GM12873 (cell line): ENCODE measurements around the gene CDC7.

Experiments used
- CTCF ChIP-seq: IDR thresholded peaks from 2 replicates; pipeline ENCODE4 v1.5.1; 2012; ENCODE audit warnings: low read depth, mild to moderate bottlenecking, moderate library complexity, low read length, control low read depth; ENCODE audit not compliant: insufficient read depth; ENCODE audit errors: missing control alignments

Gene CDC7

GRCh38 chr1:91569411-91570119 is 68.9 kb downstream of the CDC7 start:
- no peak for TF ChIP-seq CTCF

DNA sequence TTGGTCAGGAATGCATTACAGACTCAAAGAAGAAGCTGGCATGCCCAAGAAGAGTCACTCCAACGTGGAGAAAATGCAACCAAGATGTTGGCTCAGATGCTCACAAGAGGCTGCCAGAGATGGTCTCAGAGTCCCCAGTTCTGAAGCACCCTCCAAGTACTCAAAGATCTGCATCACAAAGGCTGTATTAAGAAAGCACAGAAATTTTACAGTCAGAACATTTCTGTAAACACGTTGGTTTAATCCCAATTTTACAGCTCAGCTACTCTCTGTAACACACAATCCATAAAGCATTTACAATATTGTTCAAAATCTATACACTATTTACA is 69.4 kb downstream of the CDC7 start:
- no peak for TF ChIP-seq CTCF

DNA sequence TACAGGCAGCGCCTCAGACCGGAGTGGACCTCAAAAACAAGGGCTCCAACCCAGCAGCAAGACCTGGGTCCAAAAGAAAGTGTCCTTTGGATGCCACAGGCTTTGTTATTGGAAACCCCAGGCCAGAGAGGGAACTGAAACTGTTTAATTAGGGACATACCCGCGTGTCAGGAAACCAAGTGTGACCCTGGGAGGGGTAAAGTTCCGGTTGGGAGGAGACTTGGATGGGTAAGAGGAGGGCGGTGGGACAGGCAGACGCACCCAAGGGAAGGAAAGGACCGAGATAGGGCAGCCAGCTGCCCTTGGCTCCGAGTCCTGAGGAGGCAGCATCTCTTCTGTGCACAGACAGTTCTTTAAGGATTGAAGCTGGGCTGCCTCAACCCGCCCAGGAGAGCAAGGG is 71.4 kb downstream of the CDC7 start:
- no peak for TF ChIP-seq CTCF
